WTC11 (cell line): ENCODE data around the gene KBTBD12.

ENCODE experiments used
- CTCF ChIP-seq: fragments of 200-600 bp; IDR thresholded peaks from 2 replicates; pipeline ENCODE4 v1.8.0; 2022; ENCODE audit warnings: antibody characterized with exemption
- PREB ChIP-seq: sonication (generic); formaldehyde crosslinking; IDR thresholded peaks from 2 replicates; pipeline ENCODE4 v1.8.1; 2022; ENCODE audit warnings: mild to moderate bottlenecking, missing genetic modification reagents, moderate library complexity, borderline replicate concordance
- ZSCAN18 ChIP-seq: fragments of 250-450 bp; sonication (Bioruptor Pico); IDR thresholded peaks from 2 replicates; pipeline ENCODE4 v2.1.2; 2022; ENCODE audit warnings: mild to moderate bottlenecking, moderate library complexity

- no peak for TF ChIP-seq ZSCAN18 (CRISPR knock-in tag)
- TF ChIP-seq PREB (CRISPR knock-in tag), result no peak
- TF ChIP-seq CTCF, result no peak
Observed at GRCh38 chr3:127962937-127963336, 47.9 kb downstream of the KBTBD12 start.
